GM12873 (cell line): ENCODE measurements around the gene PIEZO2.

Experiments
- CTCF ChIP-seq: IDR thresholded peaks from 2 replicates; pipeline ENCODE4 v1.5.1; 2012; ENCODE audit warnings: low read depth, mild to moderate bottlenecking, moderate library complexity, low read length, control low read depth; ENCODE audit not compliant: insufficient read depth; ENCODE audit errors: missing control alignments

Gene PIEZO2

GRCh38 chr18:10894501-10894900, 254.9 kb downstream of the PIEZO2 start:
- no peak for TF ChIP-seq CTCF

DNA sequence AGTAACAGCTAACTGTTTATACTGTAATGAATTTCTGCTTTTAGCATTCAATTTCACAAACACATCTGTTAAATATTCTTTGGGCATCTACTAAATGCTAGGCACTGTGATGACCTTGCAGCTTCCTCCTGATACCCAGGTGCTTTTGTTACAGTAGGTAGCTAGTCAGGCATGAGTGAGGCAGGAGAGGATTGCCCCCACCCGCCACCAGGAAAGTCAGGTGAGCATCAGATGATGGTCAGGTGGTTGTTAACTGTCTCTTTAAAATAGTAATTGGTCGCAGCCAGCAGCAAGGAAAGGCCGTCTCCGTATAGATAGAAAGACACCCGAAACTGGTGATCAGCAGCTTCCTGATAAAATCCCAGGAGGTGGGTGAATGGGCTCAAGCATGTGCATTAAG, 255.6 kb downstream of the PIEZO2 start:
- no peak for TF ChIP-seq CTCF

- no peak for TF ChIP-seq CTCF
Observed at GRCh38 chr18:10893196-10893595, 256.2 kb downstream of the PIEZO2 start.

DNA sequence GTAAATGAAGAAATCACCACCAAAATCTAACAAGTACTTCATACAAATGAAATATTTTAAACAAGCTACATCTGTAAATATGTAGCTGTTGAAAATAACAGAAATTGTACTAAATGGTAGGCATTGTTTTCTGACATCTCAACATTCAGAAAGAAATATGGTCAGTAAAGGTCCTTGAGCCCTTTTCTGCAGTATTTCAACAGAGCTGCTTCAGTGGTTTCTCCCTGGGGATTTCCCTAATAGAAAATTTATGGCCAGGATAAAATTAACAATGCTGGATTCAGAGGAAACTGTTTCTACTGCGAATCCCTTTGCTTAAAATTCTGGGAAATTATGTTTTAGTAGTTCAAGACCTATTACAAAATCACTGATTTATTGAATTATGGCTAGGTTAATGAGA, 256.6 kb downstream of the PIEZO2 start:
- TF ChIP-seq CTCF = no peak

DNA sequence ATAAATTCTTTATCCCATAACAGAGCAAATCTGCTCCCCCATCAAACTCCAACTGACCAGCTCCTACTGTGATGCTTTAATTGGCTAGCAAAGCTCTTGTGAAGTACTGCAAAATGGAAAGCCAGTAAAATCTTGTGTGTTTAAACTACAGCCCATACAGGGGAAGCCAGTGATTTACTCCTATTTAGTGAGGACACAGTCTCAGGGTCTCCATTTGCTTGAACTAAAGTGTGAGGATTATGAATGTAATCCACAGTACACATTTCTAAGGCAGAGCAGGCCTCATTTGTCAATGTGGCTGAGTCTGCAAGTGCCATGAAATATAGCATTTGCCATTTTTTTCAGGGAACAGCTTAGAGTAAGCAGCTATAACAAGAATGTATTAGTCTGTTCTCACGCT, 259.3 kb downstream of the PIEZO2 start:
- TF ChIP-seq CTCF = no peak

GRCh38 chr18:10878703-10879102, 270.7 kb downstream of the PIEZO2 start:
- no peak for TF ChIP-seq CTCF

DNA sequence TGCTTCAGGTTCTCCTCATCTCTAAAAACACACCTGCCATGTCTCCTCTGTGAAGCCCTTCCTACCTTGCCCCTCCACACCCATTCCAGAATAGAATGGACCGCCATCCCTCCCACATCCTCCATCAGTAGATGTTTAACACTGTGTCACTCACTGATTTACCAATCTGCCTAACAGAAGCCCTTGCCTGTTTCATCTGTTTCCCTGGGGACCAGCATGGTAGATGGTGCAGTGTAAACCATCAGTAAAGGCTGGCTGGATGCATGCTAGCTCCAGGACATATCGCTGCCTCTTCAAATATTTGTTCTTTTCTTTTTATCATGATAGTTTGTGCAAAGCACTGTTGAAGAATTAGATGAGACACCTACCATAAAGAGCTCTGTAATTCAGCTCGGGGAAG, 271.4 kb downstream of the PIEZO2 start:
- TF ChIP-seq CTCF = no peak
